H1 (cell line): Measurements from ENCODE around the gene COMMD2.

Experiments
- EZH2 ChIP-seq: fragments of 200-600 bp; sonication (generic); IDR thresholded peaks from 2 replicates; pipeline ENCODE4 v1.7.1; 2012; ENCODE audit warnings: low read depth, mild to moderate bottlenecking, moderate library complexity, low read length, inconsistent platforms; ENCODE audit not compliant: severe bottlenecking
- MAFK ChIP-seq: IDR thresholded peaks from 2 replicates; pipeline ENCODE4 v1.6.1; 2012; ENCODE audit warnings: low read depth, mild to moderate bottlenecking, improper control_type of control experiment, low read length
- POLR2A ChIP-seq, 2 experiments: IDR thresholded peaks; 1 replicate in 1 of 2; 2 replicates in 1 of 2; pipeline ENCODE4 v1.6.1; 2011; ENCODE audit warnings: low read depth in 2 of 2, low read length in 2 of 2, mild to moderate bottlenecking in 2 of 2; ENCODE audit errors: control extremely low read depth in 1 of 2
- RNF2 ChIP-seq: fragments of 200-900, 300-1000 bp; sonication (generic); IDR thresholded peaks from 2 replicates; pipeline ENCODE4 v1.7.1; 2016; ENCODE audit warnings: borderline replicate concordance, low read depth, mild to moderate bottlenecking, antibody characterized with exemption, low read length; ENCODE audit not compliant: poor library complexity, severe bottlenecking; ENCODE audit errors: missing control alignments
- SP1 ChIP-seq: IDR thresholded peaks from 2 replicates; pipeline ENCODE4 v1.6.1; 2011; ENCODE audit warnings: low read depth, low read length
- SP2 ChIP-seq: IDR thresholded peaks from 2 replicates; pipeline ENCODE4 v1.6.1; 2012; ENCODE audit warnings: mild to moderate bottlenecking, low read length, inconsistent platforms
- TEAD4 ChIP-seq: IDR thresholded peaks from 2 replicates; pipeline ENCODE4 v1.6.1; 2012; ENCODE audit warnings: low read depth, low read length, inconsistent platforms, mixed read lengths
- TF ChIP-seq, protein P1 (sequence below): IDR thresholded peaks from 2 replicates; pipeline ENCODE4 v1.6.1; 2012; ENCODE audit warnings: inconsistent platforms
- TF ChIP-seq, protein P2 (sequence below), 3 experiments: IDR thresholded peaks; 1 replicate in 2 of 3; 2 replicates in 1 of 3; pipeline versions ENCODE4 v1.5.1 to v1.6.1; 2011; ENCODE audit warnings: low read length in 3 of 3, mild to moderate bottlenecking in 3 of 3, inconsistent platforms in 2 of 3, low read depth in 1 of 3, moderate library complexity in 1 of 3; ENCODE audit not compliant: insufficient read depth in 1 of 3; ENCODE audit errors: control extremely low read depth in 1 of 3

DNA sequence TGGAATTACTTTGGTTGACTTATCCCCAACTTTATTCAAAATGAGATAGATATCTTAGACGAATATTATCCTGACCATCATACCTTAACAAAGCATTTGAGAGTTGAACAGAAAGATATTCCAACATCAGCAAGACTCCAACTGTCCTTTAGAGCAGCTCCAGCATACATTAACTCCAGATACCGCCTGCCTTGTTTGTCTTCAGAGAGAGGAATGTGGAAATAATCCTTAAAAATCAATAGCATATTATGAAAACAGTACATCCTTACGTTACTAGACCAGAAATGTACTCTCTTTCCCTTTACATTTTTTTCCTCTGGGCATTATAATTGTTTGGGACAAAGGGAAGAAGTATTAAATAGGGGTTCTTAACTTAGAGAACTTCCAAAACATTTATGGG is 38.4 kb upstream of the COMMD2 start:
- TF ChIP-seq, protein P1, sequence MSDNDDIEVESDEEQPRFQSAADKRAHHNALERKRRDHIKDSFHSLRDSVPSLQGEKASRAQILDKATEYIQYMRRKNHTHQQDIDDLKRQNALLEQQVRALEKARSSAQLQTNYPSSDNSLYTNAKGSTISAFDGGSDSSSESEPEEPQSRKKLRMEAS = no peak
- no peak for TF ChIP-seq TEAD4
- TF ChIP-seq, protein P2, sequence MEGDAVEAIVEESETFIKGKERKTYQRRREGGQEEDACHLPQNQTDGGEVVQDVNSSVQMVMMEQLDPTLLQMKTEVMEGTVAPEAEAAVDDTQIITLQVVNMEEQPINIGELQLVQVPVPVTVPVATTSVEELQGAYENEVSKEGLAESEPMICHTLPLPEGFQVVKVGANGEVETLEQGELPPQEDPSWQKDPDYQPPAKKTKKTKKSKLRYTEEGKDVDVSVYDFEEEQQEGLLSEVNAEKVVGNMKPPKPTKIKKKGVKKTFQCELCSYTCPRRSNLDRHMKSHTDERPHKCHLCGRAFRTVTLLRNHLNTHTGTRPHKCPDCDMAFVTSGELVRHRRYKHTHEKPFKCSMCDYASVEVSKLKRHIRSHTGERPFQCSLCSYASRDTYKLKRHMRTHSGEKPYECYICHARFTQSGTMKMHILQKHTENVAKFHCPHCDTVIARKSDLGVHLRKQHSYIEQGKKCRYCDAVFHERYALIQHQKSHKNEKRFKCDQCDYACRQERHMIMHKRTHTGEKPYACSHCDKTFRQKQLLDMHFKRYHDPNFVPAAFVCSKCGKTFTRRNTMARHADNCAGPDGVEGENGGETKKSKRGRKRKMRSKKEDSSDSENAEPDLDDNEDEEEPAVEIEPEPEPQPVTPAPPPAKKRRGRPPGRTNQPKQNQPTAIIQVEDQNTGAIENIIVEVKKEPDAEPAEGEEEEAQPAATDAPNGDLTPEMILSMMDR (IDR thresholded peaks at IDR 0.05; ENCODE audit: control extremely low read depth in 1 of 3, insufficient read depth in 1 of 3, low read depth in 1 of 3, low read length in 3 of 3) = no peak
- no peak for TF ChIP-seq MAFK
- no peak for TF ChIP-seq RNF2
- no peak for TF ChIP-seq SP1
- no peak for TF ChIP-seq SP2
- no peak for TF ChIP-seq EZH2
- no peak for TF ChIP-seq POLR2A (IDR thresholded peaks at IDR 0.05; ENCODE audit: control extremely low read depth in 1 of 2, low read depth in 2 of 2, low read length in 2 of 2)
